NOMO-1 treated with DMSO at 0.1 percent for 48 hours (cell line): ENCODE data around the gene CLCC1.
"Not testable (repeated sequence)": the region's sequence is repeated elsewhere in the genome, so short reads cannot be mapped to it uniquely, and the experiment has no call there.

ENCODE experiments used
- DNase-seq: peaks from one replicate; lab custom pipeline; 2025; ENCODE audit not compliant: unreplicated experiment; lab: John Stamatoyannopoulos, UW

The CLCC1 gene, protein sequence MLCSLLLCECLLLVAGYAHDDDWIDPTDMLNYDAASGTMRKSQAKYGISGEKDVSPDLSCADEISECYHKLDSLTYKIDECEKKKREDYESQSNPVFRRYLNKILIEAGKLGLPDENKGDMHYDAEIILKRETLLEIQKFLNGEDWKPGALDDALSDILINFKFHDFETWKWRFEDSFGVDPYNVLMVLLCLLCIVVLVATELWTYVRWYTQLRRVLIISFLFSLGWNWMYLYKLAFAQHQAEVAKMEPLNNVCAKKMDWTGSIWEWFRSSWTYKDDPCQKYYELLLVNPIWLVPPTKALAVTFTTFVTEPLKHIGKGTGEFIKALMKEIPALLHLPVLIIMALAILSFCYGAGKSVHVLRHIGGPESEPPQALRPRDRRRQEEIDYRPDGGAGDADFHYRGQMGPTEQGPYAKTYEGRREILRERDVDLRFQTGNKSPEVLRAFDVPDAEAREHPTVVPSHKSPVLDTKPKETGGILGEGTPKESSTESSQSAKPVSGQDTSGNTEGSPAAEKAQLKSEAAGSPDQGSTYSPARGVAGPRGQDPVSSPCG

DNA sequence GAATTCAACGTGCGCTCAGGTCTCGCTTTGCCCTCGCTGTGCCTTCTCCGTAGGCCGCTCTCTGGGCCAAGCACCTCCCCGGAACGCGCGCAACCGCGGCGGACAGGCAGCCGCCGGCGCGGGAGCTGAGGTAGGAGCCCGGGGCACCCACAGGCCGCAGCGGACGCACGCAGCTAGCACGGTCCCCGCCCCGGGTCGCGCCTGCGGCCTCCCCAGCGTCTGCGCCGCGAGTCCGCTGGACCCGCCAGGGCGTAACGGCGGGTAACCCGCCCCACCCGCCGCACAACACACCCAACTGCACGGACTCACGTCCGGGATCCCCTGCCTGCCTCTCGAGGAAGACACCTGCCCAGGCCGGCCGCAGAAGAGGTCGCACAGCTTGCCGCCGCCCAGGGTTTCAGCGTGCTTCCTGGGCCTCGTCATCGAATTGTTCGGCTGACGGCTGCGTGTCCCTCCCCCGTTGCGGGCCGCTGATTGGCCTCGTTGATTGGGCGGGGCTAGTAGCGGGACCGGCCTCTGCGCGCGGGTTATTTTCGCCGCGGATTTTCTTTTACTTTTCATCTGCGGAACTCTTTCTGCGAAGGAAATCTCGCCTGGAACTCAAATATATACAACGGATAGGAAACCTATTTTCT lies at the start of gene CLCC1:
Gene CLCC1, minus strand, starts transcription at position 433 of the 635 bp plus-strand sequence. CDS start 13,047 bp downstream, outside the sequence.
- DNase-seq = peak; percentile 92

DNA sequence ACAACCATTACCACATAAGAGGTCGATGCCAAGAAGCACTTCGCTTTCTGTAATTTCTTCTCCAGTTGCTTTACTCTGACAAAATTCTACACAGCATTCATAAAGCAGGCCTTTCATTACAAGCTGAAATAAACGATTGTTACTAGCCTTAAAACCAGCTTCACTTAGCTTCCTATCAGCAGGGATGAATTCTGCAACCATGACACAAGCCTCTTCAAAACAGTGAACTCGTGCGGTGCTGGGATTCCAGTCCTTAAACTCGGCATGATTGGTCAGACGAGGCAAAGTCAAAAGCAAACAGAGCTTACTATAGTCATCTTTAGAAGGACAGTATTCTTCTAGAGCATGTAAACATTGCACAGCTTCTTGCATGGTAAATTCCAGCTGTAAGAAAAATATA lies 48.1 kb upstream of the CLCC1 start:
- no peak for DNase-seq

DNA sequence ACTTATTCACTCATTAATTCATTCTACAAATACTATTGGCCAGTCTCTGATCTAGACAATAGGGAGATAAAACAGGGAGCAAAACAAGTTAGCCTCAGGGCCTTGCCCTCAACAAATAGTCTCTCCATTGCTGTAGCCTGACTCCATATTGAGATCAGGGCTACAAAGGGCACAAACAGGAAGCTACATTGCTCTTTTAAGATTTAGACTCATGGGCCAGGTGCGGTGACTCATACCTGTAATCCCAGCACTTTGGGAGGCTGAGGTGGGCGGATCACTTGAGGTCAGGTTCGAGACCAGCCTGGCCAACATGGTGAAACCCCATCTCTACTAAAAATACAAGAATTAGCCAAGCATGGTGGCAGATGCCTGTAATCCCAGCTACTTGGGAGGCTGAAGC lies 33.3 kb upstream of the CLCC1 start:
- DNase-seq = not testable (repeated sequence)

DNA sequence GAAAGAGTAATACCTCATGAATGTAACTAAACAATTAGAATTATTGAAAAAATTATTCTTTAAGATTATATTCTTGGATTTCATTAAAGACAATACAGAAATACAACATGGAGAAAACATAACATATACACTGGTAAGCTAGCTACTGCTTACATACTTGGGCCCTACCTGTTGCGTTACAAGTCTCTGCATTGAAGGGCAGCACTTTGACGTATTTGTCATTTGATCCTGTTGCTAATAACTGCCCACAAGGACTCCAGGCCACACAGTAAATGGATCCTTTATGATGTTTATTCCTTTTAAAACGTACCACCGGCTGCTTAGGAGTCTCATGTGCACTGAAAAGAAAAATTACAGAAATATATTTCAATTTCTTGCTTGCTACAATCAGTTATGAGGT lies 19.8 kb upstream of the CLCC1 start:
- DNase-seq = no peak

DNA sequence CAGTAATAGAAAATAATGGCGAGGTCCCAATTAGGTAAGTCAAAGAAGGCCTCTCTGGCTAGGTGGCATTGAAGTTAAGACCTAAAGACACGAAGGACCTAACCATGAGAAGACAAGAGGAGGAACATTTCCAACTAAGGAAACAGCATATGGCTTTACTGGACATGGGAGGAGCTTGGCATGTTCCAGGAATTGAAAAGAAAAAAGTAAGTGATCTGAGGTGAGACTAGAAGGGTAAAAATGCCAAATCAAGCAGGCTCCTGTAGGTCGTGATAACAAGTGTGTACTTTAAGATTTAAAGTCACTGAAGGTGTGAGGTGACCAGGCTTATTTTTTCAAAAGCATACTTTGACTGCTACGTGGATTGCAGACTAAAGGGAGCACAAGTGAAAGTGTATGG lies 13.4 kb upstream of the CLCC1 start:
- DNase-seq = no peak

DNA sequence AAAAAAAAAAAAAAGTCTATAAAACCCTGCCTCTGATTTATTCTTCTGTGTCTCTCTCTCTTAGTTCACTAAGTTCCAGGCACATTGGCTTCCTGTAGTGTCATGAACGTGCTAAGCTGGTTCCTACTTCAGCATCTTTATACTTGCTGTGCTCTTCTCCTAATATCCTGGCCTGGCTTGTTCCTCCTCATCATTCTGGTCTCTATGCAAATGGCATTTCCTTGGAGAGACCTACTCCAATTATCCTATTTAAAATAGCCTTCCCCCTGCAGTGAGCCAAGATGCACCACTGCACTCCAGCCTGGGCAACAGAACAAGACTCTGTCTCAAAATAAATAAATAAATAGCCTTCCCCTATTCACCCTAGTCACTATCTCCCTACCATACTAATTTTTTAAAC lies 9.7 kb upstream of the CLCC1 start:
- DNase-seq = no peak

DNA sequence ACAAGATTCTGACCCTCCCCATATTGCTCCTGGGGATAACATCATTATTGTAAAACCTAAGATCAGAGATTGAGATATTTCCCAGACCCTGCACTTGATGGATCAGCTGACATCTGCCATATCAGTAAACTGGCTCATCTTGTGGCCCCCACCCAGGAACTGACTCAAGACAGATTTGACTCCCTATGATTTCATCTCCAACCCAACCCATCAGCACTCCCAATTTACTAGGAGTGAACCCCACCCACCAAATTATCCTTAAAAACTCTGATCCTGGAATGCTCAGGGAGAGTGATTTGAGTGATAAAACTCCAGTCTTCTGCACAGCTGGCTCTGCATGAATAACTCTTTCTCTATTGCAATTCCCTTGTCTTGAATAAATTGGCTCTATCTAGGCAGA lies 6.1 kb upstream of the CLCC1 start:
- DNase-seq = no peak

DNA sequence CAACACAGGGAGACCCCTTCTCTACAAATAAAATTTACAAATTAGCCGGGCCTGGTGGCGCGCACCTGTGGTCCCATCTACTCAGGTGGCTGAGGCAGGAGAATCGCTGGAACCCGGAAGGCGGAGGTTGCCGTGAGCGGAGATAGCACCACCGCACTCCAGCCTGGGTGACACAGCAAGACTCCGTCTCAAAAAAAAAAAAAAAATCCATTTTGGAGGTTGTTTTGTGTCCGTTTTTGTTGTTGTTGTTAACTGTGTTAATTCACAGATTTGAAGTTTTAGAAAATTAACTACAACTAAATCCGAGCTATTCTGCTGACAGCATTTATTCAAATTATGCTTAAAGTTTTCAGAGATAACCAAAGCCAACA lies 618 bp downstream of the CLCC1 start:
- DNase-seq = no peak

DNA sequence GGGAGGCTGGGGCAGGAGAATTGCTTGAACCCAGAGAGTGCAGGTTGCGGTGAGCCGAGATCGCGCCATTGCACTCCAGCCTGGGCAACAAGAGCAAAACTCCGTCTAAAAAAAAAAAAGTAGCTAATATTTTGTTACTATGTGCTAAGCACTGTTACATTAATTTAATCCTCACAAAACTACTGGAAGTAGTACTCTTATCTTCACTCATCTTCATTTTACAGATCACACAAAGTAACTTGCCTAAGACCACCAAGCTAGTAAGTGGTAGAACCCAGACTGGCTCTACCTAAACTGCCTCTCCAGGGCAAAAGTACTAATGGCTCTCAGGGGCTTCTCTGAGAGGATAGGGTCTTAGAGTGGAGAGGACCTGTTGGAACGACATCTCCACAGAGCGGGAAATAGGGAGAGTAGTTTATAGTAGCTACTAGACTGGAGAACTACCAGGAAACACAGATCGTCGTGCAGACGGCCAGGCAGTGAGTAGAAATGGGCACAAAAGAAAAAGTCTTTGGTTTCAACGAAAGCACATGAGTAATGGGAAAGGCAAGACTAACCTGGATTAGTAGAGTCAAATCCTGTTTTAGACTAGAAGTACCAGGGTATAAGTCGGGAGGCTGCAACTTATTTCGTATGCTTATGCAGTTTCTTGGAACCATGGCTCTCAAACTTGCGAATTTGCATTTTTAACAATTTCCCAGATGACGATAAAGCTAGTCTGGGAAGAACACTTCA lies 1.4 kb downstream of the CLCC1 start:
- no peak for DNase-seq

DNA sequence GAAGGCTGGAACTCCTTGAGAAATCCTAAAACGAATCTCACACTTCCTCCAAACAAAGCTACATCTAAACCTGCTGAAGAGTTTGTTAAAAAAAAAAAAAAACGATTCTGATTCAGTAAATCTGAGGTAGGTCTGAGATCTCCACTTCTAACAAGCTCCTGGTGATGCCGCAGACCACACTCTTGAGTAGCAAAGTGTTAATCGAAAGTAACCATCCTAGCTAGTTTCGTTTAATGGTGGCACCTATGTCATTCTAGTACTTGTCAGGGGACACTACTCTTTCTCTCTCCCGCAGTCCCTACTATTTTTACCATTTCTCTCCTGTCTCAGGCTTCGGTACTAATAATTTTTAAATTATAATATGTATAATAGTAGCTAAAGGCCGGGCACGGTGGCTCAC lies 2.1 kb downstream of the CLCC1 start:
- no peak for DNase-seq

DNA sequence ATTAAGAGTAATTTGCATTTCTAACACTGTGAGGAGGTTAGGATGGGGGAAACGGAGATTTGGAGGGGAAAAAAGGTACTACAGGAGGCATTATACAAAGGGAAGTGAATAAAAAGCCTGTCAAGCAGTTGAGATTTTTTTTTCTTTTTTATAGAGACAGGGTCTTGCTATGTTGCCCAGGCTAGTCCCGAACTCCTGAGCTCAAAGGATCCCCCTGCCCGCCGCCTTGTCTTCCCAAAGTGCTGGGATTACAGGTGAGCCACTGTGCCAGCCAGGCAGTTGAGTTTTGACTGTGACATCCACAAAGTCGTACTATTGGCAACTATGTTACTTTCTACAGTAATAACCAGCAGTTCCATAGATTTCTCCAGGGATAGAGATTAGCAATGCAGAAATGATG lies 2.6 kb downstream of the CLCC1 start:
- DNase-seq = no peak

DNA sequence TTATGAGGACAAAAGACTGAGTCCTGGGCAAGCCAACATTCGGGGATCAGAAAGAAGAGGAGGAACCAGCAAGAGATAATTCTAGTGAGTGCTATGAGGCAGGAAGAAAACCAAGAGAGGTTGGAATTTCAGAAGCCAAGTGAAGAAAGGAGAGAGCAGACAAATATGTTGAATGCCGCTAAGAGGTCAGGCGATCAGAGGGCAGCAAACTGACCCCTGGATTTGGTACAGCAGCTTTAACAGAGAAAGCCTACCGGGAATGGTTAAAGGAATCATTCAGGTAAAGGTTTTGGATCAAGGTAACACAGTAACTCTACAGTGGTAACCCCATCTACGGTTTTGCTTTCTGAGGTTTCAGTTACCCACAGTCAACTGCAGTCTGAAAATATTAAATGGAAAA lies 5.4 kb downstream of the CLCC1 start:
- no peak for DNase-seq

DNA sequence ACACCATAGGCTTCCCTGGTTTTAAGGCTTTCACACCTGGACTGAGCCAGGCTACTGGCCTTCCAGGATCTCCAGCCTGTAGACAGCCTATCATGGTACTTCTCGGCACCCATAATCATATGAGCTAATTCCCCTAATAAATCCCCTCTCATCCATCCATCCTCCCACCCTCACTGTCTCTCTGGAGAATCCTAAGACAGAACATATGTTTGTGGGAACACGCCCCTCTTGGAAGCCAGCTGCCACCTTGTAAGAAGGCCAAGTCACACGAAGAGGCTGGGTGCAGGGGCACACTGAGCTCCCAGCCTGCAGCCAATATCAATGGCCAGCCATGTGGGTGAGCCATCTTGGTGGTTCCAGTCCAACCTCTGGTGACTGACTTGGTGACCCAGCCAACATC lies 7.4 kb downstream of the CLCC1 start:
- DNase-seq = no peak

DNA sequence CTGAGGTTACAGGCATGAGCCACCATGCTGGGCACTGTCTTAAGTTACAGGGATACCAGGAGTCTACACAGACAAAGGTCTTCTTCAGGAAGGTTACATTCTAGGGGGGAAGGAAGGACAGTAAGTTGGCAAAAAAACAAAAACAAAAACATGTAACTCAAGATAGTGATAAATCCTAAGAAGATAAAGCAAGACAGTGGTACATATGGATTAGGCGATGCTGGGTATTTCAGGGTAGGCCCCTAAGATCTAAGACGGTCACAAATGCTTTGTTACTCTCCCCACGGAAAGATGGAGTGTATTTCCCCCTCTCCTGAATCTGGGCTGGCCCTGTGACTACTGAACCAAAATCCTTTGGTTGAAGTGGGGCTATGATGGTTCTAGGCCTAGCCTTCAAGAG lies 8.2 kb downstream of the CLCC1 start:
- no peak for DNase-seq

DNA sequence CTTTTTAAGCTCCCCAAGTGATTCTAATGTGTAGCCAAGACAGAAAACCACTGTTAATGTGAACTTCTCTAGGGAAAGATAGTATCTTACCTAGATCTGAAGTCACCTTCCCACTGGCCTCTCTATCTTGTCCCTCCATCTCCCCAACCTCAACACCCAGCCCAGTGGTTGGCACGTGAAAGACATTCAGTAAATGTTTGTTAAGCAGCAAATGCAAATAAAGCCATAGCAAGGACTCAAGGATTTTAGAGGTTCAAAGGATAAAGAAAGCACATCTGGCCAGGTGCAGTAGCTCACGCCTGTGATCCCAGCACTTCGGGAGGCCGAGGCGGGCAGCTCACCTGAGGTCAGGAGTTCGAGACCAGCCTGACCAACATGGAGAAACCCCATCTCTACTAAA lies 9.8 kb downstream of the CLCC1 start:
- DNase-seq = no peak

DNA sequence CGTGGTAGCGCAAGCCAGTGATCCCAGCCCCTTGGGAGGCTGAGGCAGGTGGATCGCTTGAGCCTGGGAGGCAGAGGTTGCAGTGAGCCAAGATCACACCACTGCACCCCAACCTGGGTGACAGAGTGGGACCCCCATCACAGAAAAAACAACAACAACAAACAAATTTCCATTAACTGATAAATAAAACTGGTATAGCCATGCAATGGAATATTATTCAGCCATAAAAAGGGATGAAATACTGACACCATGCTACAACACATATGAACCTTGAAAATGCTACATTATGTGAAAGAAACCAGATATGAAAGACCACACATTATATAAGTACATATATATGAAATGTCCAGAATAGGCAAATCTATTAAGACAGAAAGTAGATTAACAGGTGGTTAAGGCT lies 12.0 kb downstream of the CLCC1 start:
- DNase-seq = no peak

DNA sequence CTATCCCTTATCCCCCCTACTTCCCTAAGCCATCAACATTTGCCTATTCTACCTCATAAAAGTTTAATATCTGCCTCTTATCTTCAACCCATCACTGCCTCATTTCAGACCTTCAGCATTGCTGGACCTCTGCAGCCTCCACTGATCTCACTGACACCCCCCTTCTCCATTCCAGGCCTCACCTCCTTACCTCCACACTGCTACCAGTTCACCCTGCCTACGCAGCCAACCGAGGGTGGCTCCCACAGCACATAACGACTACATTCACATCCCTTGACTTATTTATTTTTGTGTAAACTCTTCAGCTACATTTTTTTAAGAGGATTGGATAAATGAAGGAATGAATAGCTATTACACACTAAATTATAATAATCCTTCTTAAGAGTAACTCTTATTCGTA lies 14.2 kb downstream of the CLCC1 start:
- DNase-seq = no peak

DNA sequence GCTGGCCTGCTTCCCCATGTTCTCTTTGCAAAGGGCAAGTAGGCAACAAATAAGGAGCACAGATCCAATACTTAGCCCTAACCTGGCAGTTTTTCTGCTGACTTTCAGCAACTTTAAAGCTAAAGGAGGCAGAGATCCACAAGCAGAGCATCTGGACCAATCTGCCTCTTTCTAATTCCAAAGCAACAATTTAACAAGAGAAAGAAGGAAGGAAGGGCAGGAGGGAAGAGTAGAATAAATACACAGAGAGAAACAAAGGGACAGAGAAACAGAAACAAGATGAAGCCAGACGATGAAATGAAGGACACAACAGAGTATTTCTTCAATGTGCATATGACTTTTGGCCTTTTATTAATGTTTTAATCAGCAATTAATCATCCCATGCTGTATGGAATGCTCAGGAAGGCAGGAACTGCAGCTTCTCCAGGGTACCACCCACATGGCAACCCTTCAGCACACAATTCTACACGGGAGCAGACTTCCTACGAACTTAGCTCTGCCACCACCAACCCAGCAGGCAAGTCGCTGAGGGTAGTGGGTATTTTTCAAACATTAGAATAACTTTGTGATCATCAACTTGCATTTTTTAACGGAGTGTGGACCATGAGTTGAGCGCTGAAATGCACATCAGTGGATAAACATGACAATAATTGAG lies 15.3 kb downstream of the CLCC1 start:
- no peak for DNase-seq

DNA sequence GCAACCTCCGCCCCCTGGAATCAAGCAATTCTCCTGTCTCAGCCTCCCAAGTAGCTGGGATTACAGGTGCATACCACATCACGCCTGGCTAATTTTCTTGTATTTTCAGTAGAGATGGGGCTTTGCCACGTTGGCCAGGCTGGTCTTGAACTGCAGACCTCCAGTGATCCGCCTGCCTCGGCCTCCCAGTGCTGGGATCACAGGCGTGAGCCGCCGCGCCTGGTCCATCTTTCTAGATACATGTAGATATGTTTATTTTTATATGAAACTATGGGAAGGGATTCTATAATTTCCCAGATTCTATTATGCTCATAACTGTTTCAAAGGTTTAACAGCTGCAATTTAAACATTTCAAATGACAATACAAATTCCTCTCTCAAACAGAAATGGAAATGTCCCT lies 27.1 kb downstream of the CLCC1 start:
- no peak for DNase-seq

DNA sequence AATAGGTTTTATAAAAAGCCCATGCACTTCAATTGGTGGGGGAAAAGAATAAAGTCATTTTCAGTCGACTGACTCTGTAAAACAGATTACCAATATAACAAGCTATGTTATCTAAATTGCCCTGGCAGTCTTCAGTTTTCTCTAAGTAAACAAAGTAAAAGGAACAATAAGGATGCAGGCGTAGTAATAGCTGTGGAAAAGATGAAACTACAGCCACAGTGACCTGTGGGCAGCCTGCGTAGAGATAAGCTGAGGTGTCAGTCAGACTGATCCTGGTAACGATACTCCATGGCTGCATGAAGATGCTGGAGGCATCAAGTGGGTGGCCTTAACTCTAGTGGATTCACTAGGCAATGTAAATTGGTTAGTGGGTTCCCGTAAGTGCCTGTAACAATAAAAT lies 29.3 kb downstream of the CLCC1 start:
- DNase-seq = no peak

DNA sequence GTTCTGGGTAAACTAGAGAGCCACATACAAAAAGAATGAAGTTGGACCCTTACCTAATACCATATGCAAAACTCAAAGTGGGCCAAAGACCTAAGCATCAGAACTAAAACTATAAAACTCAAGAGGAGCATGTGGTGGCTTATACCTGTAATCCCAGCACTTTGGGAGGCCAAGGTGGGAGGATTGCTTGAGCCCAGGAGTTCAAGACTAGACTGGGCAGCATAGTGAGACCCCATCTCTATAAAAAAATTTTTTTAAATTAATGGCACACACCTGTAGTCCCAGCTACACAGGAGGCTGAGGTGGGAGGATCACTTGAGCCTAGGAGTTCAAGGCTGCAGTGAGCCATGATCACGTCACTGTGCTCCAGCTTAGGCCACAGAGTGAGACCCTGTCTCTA lies 35.7 kb downstream of the CLCC1 start:
- not testable (repeated sequence) for DNase-seq
